Endothelial cell of umbilical vein (primary cell): ENCODE data around the gene TMEM176A.

Experiments
- FOS ChIP-seq: IDR thresholded peaks from 2 replicates; pipeline ENCODE4 v1.6.1; 2011; ENCODE audit warnings: mild to moderate bottlenecking, low read length, moderate library complexity, borderline replicate concordance; ENCODE audit not compliant: insufficient read depth
- TF ChIP-seq, protein P1 (sequence below): IDR thresholded peaks from 2 replicates; pipeline ENCODE4 v1.6.1; 2011; ENCODE audit not compliant: insufficient read depth, insufficient read length

DNA sequence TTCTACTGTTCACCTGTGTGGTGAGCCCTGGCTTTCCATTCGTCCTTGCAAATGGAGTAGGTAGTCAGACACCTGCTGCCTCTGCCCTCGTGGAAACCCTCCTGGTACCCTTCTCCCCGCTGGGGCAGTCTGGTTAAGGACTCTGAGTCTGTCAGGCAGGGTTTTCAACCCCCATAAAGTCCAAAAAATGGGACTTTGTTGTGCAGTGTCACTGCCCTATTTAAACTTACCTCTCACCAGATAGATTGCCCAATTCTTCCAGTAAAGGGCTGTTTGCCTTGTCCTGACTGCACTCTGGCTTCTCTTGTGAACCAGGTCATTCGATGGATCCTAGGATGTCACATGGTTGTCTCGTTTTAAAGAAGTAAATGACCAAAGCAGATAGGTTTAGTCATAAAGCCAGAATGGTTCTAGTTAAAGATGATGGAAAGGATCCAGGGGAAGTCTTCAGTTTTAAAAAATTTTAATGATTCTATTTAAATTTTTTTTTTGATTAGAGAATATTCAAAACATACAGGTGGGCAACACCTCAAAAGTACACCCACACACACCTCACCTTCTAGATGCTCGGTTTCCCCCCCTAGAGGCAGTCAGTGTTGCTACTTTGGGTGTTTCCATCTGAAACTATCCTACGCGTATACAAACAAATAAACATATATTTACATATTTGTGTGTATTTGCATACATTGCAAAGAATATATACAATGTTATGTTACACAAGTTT is 22.4 kb upstream of the TMEM176A start:
- TF ChIP-seq, protein P1, sequence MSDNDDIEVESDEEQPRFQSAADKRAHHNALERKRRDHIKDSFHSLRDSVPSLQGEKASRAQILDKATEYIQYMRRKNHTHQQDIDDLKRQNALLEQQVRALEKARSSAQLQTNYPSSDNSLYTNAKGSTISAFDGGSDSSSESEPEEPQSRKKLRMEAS = no peak
- TF ChIP-seq FOS = no peak
